ENCODE data around the gene HDHD3. TPM values are rescaled to one million over a fixed set of nuclear protein-coding genes. Genes with fewer than 3 reads are reported as not detected.

HDHD3 gene
- total RNA-seq, 3 donors from 2014 or later (not counting 1 experiment from before 2014, with no cell fraction given): 6.1 to 11.8 (median 9.6) TPM

- H3K27me3 ChIP-seq (ENCODE audit: control insufficient read depth, insufficient read depth, low read length): no peaks in the 10 kb centered on the region
- no peaks in the 10 kb centered on the region for H3K9me3 ChIP-seq (ENCODE audit: control insufficient read depth, insufficient read depth, low read length)
- no peak for TF ChIP-seq CTCF (IDR thresholded peaks at IDR 0.05)
- ATAC-seq (no peak), DNase-seq (no peak)
- no peaks in the 10 kb centered on the region for H3K9me3 Mint-ChIP-seq
- no peak overlapping the region for H3K27ac ChIP-seq (ENCODE audit: low read length)
- H3K36me3 Mint-ChIP-seq: no peaks in the 10 kb centered on the region
- no peaks in the 10 kb centered on the region for H3K27me3 Mint-ChIP-seq (ENCODE audit: low read depth in 2 of 2)
- WGBS (ENCODE audit: insufficient coverage): 83% methylated on average over 1 of the region's 1 CpG
- no peaks in the 10 kb centered on the region for H3K36me3 ChIP-seq (ENCODE audit: control insufficient read depth, insufficient read depth, low read length)
- intact Hi-C loops (cut with micrococcal nuclease): no loop called here
- no peak overlapping the region for H3K27ac Mint-ChIP-seq
- H3K4me3 ChIP-seq (ENCODE audit: low read length): no peak overlapping the region
- no peak overlapping the region for H3K4me3 Mint-ChIP-seq
- H3K4me1 ChIP-seq (ENCODE audit: control insufficient read depth, insufficient read depth, low read length): no peaks in the 10 kb centered on the region
- H3K4me1 Mint-ChIP-seq: no peaks in the 10 kb centered on the region
These were observed 17.4 kb downstream of the HDHD3 start for GRCh38 chr9:113359385-113359784.

DNA sequence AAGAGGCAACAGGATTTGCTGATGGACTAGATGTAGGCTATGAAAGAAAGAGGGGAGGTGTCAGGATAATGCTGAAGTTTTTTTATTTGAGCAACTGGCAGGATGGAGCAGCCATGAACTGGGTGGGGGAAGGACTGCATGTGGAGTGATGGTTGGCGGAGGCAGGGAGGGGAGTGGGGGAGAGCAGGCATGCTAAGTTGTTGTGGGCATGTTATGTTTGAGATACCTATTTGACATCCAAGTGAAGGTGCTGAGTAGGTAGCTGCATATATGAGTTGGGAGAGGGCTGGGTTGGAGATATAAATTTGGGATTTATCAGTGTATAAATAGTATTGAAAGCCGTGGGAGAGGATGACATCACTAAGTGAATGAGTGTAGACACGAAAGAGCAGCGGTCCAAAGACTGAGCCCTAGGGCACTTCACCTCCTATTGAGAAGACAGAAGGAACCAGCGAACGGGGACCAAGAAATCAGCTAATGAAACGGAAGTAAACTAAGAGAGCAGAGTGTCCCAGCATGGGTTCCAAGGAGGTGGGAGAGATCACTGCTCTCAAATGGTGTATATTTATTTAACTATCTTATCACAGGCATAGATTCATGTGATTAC is 20.0 kb downstream of the HDHD3 start:
- H3K27me3 ChIP-seq (ENCODE audit: control insufficient read depth, insufficient read depth, low read length): no peaks in the 10 kb centered on the region
- H3K27ac ChIP-seq (ENCODE audit: low read length): no peak overlapping the region
- H3K9me3 Mint-ChIP-seq: no peaks in the 10 kb centered on the region
- intact Hi-C loops (cut with micrococcal nuclease): no loop called here
- H3K27me3 Mint-ChIP-seq (ENCODE audit: low read depth in 2 of 2): no peaks in the 10 kb centered on the region
- H3K27ac Mint-ChIP-seq: no peak overlapping the region
- WGBS (ENCODE audit: insufficient coverage): 89% methylated on average over 7 of the region's 7 CpGs
- no peaks in the 10 kb centered on the region for H3K9me3 ChIP-seq (ENCODE audit: control insufficient read depth, insufficient read depth, low read length)
- H3K4me3 Mint-ChIP-seq: no peak overlapping the region
- no peaks in the 10 kb centered on the region for H3K4me1 Mint-ChIP-seq
- H3K4me1 ChIP-seq (ENCODE audit: control insufficient read depth, insufficient read depth, low read length): no peaks in the 10 kb centered on the region
- TF ChIP-seq CTCF (IDR thresholded peaks at IDR 0.05): no peak
- no peaks in the 10 kb centered on the region for H3K36me3 ChIP-seq (ENCODE audit: control insufficient read depth, insufficient read depth, low read length)
- H3K4me3 ChIP-seq (ENCODE audit: low read length): no peak overlapping the region
- no peak for ATAC-seq
- H3K36me3 Mint-ChIP-seq: no peaks in the 10 kb centered on the region
- DNase-seq: no peak

- no peak overlapping the region for H3K4me3 ChIP-seq (ENCODE audit: low read length)
- no peak overlapping the region for H3K27ac Mint-ChIP-seq
- H3K9me3 Mint-ChIP-seq: no peaks in the 10 kb centered on the region
- TF ChIP-seq CTCF (IDR thresholded peaks at IDR 0.05): no peak
- no peak overlapping the region for H3K4me3 Mint-ChIP-seq
- no peaks in the 10 kb centered on the region for H3K27me3 Mint-ChIP-seq (ENCODE audit: low read depth in 2 of 2)
- ATAC-seq (no peak), DNase-seq (no peak)
- H3K4me1 Mint-ChIP-seq: peaks cover 14% of the 10 kb centered on the region in 2 donors
- 93% methylated on average over 4 of the region's 4 CpGs for WGBS (ENCODE audit: insufficient coverage)
- intact Hi-C loops (cut with micrococcal nuclease): no loop called here
- H3K36me3 ChIP-seq (ENCODE audit: control insufficient read depth, insufficient read depth, low read length): no peaks in the 10 kb centered on the region
- H3K9me3 ChIP-seq (ENCODE audit: control insufficient read depth, insufficient read depth, low read length): no peaks in the 10 kb centered on the region
- no peaks in the 10 kb centered on the region for H3K36me3 Mint-ChIP-seq
- H3K27me3 ChIP-seq (ENCODE audit: control insufficient read depth, insufficient read depth, low read length): peaks cover 2% of the 10 kb centered on the region
- H3K4me1 ChIP-seq (ENCODE audit: control insufficient read depth, insufficient read depth, low read length): peaks cover 15% of the 10 kb centered on the region
- no peak overlapping the region for H3K27ac ChIP-seq (ENCODE audit: low read length)
These were observed 21.7 kb downstream of the HDHD3 start for GRCh38 chr9:113355040-113355596.

GRCh38 chr9:113352411-113352810 is 24.4 kb downstream of the HDHD3 start:
- H3K4me1 Mint-ChIP-seq: peaks cover 27 to 28% of the 10 kb centered on the region in 2 donors
- no peaks in the 10 kb centered on the region for H3K36me3 ChIP-seq (ENCODE audit: control insufficient read depth, insufficient read depth, low read length)
- 33% methylated on average over 1 of the region's 1 CpG for WGBS (ENCODE audit: insufficient coverage)
- H3K9me3 ChIP-seq (ENCODE audit: control insufficient read depth, insufficient read depth, low read length): no peaks in the 10 kb centered on the region
- H3K27me3 ChIP-seq (ENCODE audit: control insufficient read depth, insufficient read depth, low read length): peaks cover 3% of the 10 kb centered on the region
- no peak overlapping the region for H3K4me3 Mint-ChIP-seq
- no peak for TF ChIP-seq CTCF (IDR thresholded peaks at IDR 0.05)
- peaks cover 32% of the 10 kb centered on the region for H3K4me1 ChIP-seq (ENCODE audit: control insufficient read depth, insufficient read depth, low read length)
- intact Hi-C loops (cut with micrococcal nuclease): no loop called here
- H3K27ac Mint-ChIP-seq: peak overlapping the region in 1 of 2 donors; percentile 3
- H3K36me3 Mint-ChIP-seq: no peaks in the 10 kb centered on the region
- no peak overlapping the region for H3K27ac ChIP-seq (ENCODE audit: low read length)
- H3K27me3 Mint-ChIP-seq (ENCODE audit: low read depth in 2 of 2): no peaks in the 10 kb centered on the region
- no peak for DNase-seq
- no peak overlapping the region for H3K4me3 ChIP-seq (ENCODE audit: low read length)
- H3K9me3 Mint-ChIP-seq: no peaks in the 10 kb centered on the region
- ATAC-seq: no peak

Measured in natural killer cell (primary cell).